ENCODE measurements around the gene KIAA0586. TPM values are rescaled to one million over a fixed set of nuclear protein-coding genes. Genes with fewer than 3 reads are reported as not detected.
A peak's percentile ranks its signal among the peaks of the same experiment; 100 is the strongest.

The KIAA0586 gene
- total and polyA plus RNA-seq, 2 donors (not counting 3 experiments of a cell fraction or from before 2014, with no cell fraction given), result 7.4 to 25.9 TPM

DNA sequence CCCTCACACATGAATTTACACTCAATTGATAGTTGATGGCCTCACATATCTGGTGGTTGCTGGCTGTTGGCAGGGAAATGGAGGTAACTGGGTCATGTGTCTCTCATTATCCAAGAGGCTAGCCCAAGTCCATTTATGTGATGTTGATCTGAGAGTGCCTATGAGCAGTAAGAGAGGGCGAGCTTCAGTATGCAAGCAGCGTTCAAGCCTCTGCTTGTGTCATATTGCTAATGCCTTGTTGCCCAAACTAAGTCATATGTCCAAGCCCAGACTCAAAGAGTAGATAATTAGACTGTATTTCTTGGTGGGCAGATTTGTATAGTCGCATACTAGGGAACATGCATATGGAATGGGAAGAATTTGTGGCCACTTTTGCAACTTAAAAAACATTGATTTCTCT, 126.4 kb downstream of the KIAA0586 start:
- H3K4me2 ChIP-seq (ENCODE audit: insufficient read depth, low read length), result no peak overlapping the region
- H3K9me3 ChIP-seq (replicated peaks; ENCODE audit: control insufficient read depth, insufficient read depth, low read length), result no peaks in the 10 kb centered on the region
- dilution Hi-C loops (cut with MboI; ENCODE audit: extremely low pct_ligation_motif_present, low sequenced_read_pairs) (no loop called here), intact Hi-C loops (cut with micrococcal nuclease) (no loop called here)
- DNase-seq (ENCODE audit: low read depth, low spot score), result no peak
- ChIA-PET POLR2A (no interaction called here), CTCF (interaction anchor here (0.8 to 4.2 kb wide), 3 partner anchors 14 to 53 kb away, joined by 3 to 21 read pairs (median 3); no protein-coding TSS in a partner anchor)
- no peaks in the 10 kb centered on the region for H3K79me2 ChIP-seq (ENCODE audit: control insufficient read depth, insufficient read depth, low read length)
- H3K4me3 ChIP-seq (replicated peaks in 1 of 3; ENCODE audit: insufficient read depth in 1 of 3, low read depth in 1 of 3, low read length in 3 of 3), result no peak overlapping the region
- H4K20me1 ChIP-seq (replicated peaks; ENCODE audit: control insufficient read depth, extremely low read depth, insufficient read depth, low read length), result no peaks in the 10 kb centered on the region
- H2AFZ ChIP-seq (ENCODE audit: low read depth, low read length), result no peak overlapping the region
- H3K27me3 ChIP-seq (ENCODE audit: control insufficient read depth in 2 of 2, insufficient read depth in 2 of 2, low read length in 2 of 2), result no peaks in the 10 kb centered on the region
- H3K4me1 ChIP-seq (ENCODE audit: control insufficient read depth, extremely low read depth, insufficient read depth, low read length), result no peaks in the 10 kb centered on the region
- no peaks in the 10 kb centered on the region for H3K36me3 ChIP-seq (ENCODE audit: control insufficient read depth in 2 of 2, extremely low read depth in 1 of 2, insufficient read depth in 2 of 2, low read length in 2 of 2)
- no peaks in the 10 kb centered on the region for H3K9me1 ChIP-seq (replicated peaks; ENCODE audit: control insufficient read depth, extremely low read depth, insufficient read depth, low read length)
- no TSS peak for BruUV-seq (replicated peaks)
- no peak for FAIRE-seq
- TF ChIP-seq, protein P1, sequence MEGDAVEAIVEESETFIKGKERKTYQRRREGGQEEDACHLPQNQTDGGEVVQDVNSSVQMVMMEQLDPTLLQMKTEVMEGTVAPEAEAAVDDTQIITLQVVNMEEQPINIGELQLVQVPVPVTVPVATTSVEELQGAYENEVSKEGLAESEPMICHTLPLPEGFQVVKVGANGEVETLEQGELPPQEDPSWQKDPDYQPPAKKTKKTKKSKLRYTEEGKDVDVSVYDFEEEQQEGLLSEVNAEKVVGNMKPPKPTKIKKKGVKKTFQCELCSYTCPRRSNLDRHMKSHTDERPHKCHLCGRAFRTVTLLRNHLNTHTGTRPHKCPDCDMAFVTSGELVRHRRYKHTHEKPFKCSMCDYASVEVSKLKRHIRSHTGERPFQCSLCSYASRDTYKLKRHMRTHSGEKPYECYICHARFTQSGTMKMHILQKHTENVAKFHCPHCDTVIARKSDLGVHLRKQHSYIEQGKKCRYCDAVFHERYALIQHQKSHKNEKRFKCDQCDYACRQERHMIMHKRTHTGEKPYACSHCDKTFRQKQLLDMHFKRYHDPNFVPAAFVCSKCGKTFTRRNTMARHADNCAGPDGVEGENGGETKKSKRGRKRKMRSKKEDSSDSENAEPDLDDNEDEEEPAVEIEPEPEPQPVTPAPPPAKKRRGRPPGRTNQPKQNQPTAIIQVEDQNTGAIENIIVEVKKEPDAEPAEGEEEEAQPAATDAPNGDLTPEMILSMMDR (IDR thresholded peaks at IDR 0.05; ENCODE audit: extremely low read depth in 1 of 2, insufficient read depth in 1 of 2, low read depth in 1 of 2, low read length in 2 of 2), result no peak
- TF ChIP-seq FOS (IDR thresholded peaks at IDR 0.05; ENCODE audit: borderline replicate concordance, insufficient read depth, low read length), result no peak
- no peak overlapping the region for H3K27ac ChIP-seq (ENCODE audit: insufficient read depth, low read depth, low read length)
- no peak overlapping the region for H3K9ac ChIP-seq (replicated peaks; ENCODE audit: extremely low read depth, insufficient read depth, low read length)

DNA sequence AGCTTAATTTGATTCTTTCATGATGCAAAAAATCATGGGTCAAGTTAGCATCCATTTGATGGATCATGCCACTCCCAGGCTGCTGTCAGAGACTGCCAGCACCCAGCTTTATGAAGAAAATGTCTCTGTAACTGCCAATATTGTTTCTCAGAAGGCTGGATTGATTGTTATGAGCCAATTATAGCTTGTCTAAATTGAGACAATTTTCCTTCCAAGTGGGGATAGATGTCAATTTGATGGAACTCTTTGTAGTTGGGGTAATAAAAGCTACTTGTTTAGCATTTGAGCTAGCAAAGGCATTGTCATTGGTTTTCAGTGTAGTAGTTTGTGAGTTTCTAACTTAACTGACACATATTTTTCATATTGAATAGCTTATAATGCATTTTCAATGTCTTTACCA, 128.1 kb downstream of the KIAA0586 start:
- DNase-seq (ENCODE audit: low read depth, low spot score), result no peak
- H3K4me3 ChIP-seq (replicated peaks in 1 of 3; ENCODE audit: insufficient read depth in 1 of 3, low read depth in 1 of 3, low read length in 3 of 3), result no peak overlapping the region
- no peaks in the 10 kb centered on the region for H3K9me1 ChIP-seq (replicated peaks; ENCODE audit: control insufficient read depth, extremely low read depth, insufficient read depth, low read length)
- FAIRE-seq, result peak; percentile 37
- dilution Hi-C loops (cut with MboI; ENCODE audit: extremely low pct_ligation_motif_present, low sequenced_read_pairs), result no loop called here
- ChIA-PET POLR2A (no interaction called here), CTCF (interaction anchor here (1.1 to 4.2 kb wide), 5 partner anchors 10 to 54 kb away, joined by 3 to 21 read pairs (median 4); no protein-coding TSS in a partner anchor)
- H3K4me2 ChIP-seq (ENCODE audit: insufficient read depth, low read length), result no peak overlapping the region
- intact Hi-C loops (cut with micrococcal nuclease), result no loop called here
- H3K79me2 ChIP-seq (ENCODE audit: control insufficient read depth, insufficient read depth, low read length), result no peaks in the 10 kb centered on the region
- TF ChIP-seq GATA2 (IDR thresholded peaks at IDR 0.05; ENCODE audit: insufficient read depth, insufficient read length, low read depth, low read length), result no peak
- no peak for TF ChIP-seq JUN (IDR thresholded peaks at IDR 0.05; ENCODE audit: borderline replicate concordance, insufficient read depth, insufficient read length, low read depth)
- no peak for TF ChIP-seq MAX (IDR thresholded peaks at IDR 0.05; ENCODE audit: insufficient read depth, insufficient read length)
- no peak for TF ChIP-seq EZH2 (IDR thresholded peaks at IDR 0.05; ENCODE audit: borderline replicate concordance, low read depth, low read length, severe bottlenecking)
- TF ChIP-seq FOS (IDR thresholded peaks at IDR 0.05; ENCODE audit: borderline replicate concordance, insufficient read depth, low read length), result no peak
- TF ChIP-seq, protein P1 (IDR thresholded peaks at IDR 0.05; ENCODE audit: extremely low read depth in 1 of 2, insufficient read depth in 1 of 2, low read depth in 1 of 2, low read length in 2 of 2), result no peak
- no peaks in the 10 kb centered on the region for H4K20me1 ChIP-seq (replicated peaks; ENCODE audit: control insufficient read depth, extremely low read depth, insufficient read depth, low read length)
- H3K4me1 ChIP-seq (ENCODE audit: control insufficient read depth, extremely low read depth, insufficient read depth, low read length), result peaks cover 4% of the 10 kb centered on the region
- no peaks in the 10 kb centered on the region for H3K36me3 ChIP-seq (ENCODE audit: control insufficient read depth in 2 of 2, extremely low read depth in 1 of 2, insufficient read depth in 2 of 2, low read length in 2 of 2)
- no peak overlapping the region for H3K27ac ChIP-seq (ENCODE audit: insufficient read depth, low read depth, low read length)
- no TSS peak for BruUV-seq (replicated peaks)
- H3K27me3 ChIP-seq (ENCODE audit: control insufficient read depth in 2 of 2, insufficient read depth in 2 of 2, low read length in 2 of 2), result no peaks in the 10 kb centered on the region
- H3K9me3 ChIP-seq (replicated peaks; ENCODE audit: control insufficient read depth, insufficient read depth, low read length), result no peaks in the 10 kb centered on the region
- no peak overlapping the region for H3K9ac ChIP-seq (replicated peaks; ENCODE audit: extremely low read depth, insufficient read depth, low read length)
- H2AFZ ChIP-seq (ENCODE audit: low read depth, low read length), result no peak overlapping the region
